ENCODE measurements around the gene SLC6A17. TPM values are rescaled to one million over a fixed set of nuclear protein-coding genes. Genes with fewer than 3 reads are reported as not detected.

The SLC6A17 gene
- total RNA-seq, 1 donor from 2014 or later: 0.35 TPM

DNA sequence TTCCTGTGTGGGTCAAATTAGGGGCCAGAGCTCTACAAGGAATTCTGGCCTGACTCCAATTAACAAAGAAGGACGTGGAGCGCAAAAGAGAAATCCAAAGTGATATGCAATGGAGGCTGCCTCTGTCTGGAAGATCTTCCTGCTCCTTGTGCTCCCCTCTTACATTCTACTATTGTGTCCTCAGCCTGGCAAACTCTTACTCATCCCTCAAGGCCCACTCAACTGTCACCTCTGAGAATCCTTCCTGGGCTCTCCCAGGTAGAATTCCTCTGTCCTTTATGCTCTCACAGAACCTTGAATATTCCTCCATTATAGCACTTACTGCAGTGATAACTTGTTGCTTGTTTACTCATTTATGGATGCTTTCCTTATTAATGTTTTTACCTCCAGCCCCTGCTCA, 91.2 kb downstream of the SLC6A17 start:
- TF ChIP-seq, protein P1, sequence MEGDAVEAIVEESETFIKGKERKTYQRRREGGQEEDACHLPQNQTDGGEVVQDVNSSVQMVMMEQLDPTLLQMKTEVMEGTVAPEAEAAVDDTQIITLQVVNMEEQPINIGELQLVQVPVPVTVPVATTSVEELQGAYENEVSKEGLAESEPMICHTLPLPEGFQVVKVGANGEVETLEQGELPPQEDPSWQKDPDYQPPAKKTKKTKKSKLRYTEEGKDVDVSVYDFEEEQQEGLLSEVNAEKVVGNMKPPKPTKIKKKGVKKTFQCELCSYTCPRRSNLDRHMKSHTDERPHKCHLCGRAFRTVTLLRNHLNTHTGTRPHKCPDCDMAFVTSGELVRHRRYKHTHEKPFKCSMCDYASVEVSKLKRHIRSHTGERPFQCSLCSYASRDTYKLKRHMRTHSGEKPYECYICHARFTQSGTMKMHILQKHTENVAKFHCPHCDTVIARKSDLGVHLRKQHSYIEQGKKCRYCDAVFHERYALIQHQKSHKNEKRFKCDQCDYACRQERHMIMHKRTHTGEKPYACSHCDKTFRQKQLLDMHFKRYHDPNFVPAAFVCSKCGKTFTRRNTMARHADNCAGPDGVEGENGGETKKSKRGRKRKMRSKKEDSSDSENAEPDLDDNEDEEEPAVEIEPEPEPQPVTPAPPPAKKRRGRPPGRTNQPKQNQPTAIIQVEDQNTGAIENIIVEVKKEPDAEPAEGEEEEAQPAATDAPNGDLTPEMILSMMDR (conservative IDR thresholded peaks at IDR 0.05; ENCODE audit: low read depth, low read length): no peak
- no peak for DNase-seq (ENCODE audit: low read depth)
- no peak overlapping the region for H3K4me3 ChIP-seq (ENCODE audit: low read depth, low read length)

DNA sequence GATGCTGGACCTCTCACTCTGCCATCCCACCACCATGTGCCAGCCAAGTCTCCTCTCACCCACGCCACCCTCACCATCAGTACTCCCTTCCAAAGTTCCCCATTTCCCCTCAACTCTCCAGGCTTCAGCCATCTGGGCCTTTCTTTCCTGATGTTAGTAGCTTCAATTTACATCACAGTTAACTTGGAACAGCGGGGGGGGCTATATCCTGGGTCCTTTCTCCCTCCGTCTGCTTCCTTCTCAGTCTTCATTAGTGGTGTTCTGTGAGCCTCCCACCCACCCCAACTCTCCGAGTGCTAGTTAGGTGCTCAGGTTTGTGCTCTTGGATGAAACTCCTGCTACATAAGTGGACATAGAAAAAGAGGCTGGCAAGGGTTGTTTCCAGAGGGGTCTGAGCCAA, 91.8 kb downstream of the SLC6A17 start:
- no peak for DNase-seq (ENCODE audit: low read depth)

GRCh38 chr1:110242731-110243130, 92.4 kb downstream of the SLC6A17 start:
- DNase-seq (ENCODE audit: low read depth): no peak
- TF ChIP-seq, protein P1 (conservative IDR thresholded peaks at IDR 0.05; ENCODE audit: low read depth, low read length): no peak
- H3K4me3 ChIP-seq (ENCODE audit: low read depth, low read length): no peak overlapping the region

More for the DNA sequence above, 91.8 kb downstream of the SLC6A17 start:
- TF ChIP-seq, protein P1 (conservative IDR thresholded peaks at IDR 0.05; ENCODE audit: low read depth, low read length): no peak
- H3K4me3 ChIP-seq (ENCODE audit: low read depth, low read length): no peak overlapping the region

GRCh38 chr1:110243146-110243545, 92.9 kb downstream of the SLC6A17 start:
- TF ChIP-seq, protein P1 (conservative IDR thresholded peaks at IDR 0.05; ENCODE audit: low read depth, low read length): no peak
- H3K4me3 ChIP-seq (ENCODE audit: low read depth, low read length): no peak overlapping the region
- no peak for DNase-seq (ENCODE audit: low read depth)

- TF ChIP-seq, protein P1 (conservative IDR thresholded peaks at IDR 0.05; ENCODE audit: low read depth, low read length): no peak
- H3K4me3 ChIP-seq (ENCODE audit: low read depth, low read length): no peak overlapping the region
- DNase-seq (ENCODE audit: low read depth): no peak
These were observed 93.3 kb downstream of the SLC6A17 start for GRCh38 chr1:110243574-110243973.

DNA sequence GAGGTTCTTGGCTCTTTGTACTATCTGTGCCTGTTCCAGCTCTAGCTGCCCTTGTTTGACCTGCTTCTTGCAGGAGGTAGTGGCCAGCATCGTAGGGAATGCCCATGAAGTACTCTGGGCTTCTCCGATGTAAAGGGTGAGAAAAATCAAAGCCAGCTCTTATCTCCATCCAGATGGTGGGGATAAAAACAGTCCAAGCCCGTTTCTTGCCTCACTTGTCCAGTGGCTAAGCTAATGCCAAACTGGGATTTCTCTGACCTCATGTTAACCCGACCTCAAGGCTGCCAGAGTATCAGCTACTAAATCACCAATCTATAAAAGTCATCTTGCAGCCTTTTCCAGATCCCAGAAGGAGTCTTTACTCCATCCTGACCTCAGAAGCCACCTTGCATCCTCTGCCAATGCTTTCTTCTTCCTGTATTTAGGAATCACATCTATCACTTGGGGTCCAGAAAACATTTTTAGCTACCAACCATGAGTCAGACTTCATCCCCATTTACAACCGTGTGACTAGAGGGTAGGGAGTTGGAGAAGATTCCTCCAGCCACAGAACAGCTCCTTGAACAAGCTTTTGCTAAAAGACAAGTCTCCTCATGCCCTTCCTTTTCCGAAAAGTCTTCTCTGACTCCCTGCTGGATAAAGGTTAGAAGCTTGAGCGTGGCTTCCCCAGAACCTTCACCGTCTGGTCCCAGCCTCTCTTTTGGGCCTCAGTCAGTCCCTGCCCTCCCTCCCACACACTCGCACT, 95.8 kb downstream of the SLC6A17 start:
- H3K4me3 ChIP-seq (ENCODE audit: low read depth, low read length): no peak overlapping the region
- no peak for DNase-seq (ENCODE audit: low read depth)
- TF ChIP-seq, protein P1 (conservative IDR thresholded peaks at IDR 0.05; ENCODE audit: low read depth, low read length): no peak

GRCh38 chr1:110248746-110249145, 98.5 kb downstream of the SLC6A17 start:
- TF ChIP-seq, protein P1 (conservative IDR thresholded peaks at IDR 0.05; ENCODE audit: low read depth, low read length): no peak
- DNase-seq (ENCODE audit: low read depth): no peak
- H3K4me3 ChIP-seq (ENCODE audit: low read depth, low read length): no peak overlapping the region

Data from epithelial cell of proximal tubule (primary cell).